ENCODE measurements around the gene KRT3. TPM values are rescaled to one million over a fixed set of nuclear protein-coding genes. Genes with fewer than 3 reads are reported as not detected.

The KRT3 gene
- total RNA-seq, 2 donors from 2014 or later, result not detected

DNA sequence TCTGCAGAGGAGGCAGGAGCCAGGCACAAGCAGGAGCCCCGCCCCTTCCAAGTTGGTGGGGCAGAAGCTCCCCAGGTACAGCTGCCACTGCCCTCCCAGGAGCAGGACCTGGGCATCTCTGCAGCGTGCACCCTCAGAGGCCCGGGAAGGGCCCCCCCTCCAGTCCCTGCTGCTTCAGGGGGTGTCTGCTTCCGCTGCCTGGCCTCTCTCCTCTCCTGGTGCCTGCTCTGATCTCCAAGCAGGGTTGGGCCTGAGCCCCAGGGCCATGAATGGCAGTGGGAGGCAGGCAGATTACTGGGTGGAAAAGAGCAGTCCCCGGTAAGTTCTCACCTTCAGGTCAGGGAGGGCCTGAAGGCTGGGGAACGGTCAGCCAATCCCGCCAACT is 53.7 kb downstream of the KRT3 start:
- H3K4me1 Mint-ChIP-seq, result no peaks in the 10 kb centered on the region
- DNase-seq (no peak), ATAC-seq (no peak)
- no peak overlapping the region for H3K27ac Mint-ChIP-seq
- no peaks in the 10 kb centered on the region for H3K9me3 ChIP-seq (ENCODE audit: control insufficient read depth, low read length, poor library complexity, severe bottlenecking)
- no peak overlapping the region for H3K4me3 Mint-ChIP-seq
- peaks cover 26% of the 10 kb centered on the region for H3K27me3 Mint-ChIP-seq
- no peaks in the 10 kb centered on the region for H3K36me3 Mint-ChIP-seq (ENCODE audit: low read depth)

DNA sequence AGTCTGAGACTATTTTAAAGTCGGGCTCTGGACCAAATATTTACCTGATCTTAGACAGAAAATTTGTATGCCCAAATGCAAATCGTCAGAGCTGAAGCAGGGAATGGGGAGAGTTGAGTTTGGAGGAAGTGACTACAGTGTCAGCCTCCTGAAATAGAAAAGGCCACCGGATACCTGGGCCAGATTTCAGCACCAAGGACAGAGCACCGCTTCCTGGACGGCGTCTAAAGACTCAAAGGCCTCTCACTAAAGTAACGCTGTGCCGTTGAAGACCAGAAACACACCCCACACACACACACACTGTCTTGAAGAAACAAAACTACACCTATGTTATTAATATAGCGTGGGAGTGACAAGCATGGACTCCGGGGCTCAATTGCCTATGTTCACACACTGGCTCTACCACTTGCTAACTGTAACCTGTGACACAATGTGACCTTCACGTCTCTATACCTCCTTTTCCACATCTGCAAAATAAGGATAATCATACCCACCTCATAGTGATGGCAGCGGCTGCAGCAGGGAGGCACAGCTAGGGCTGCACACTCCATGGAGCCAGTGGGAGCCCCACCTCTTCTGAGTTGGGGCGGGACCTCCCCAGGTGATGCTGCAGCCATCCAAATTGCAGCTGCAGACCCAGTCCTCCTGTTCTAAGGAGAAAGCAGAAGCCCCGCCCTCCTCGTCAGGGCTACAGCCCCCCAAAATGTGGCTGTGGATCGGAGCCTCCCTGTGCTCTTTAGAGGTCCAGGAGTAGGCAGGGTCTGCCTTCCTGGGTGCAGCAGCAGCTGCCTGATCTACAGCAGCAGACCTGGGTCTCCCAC is 54.3 kb downstream of the KRT3 start:
- DNase-seq (peak in 1 of 3 donors; percentile 27), ATAC-seq (no peak)
- H3K27ac Mint-ChIP-seq, result no peak overlapping the region
- peaks cover 30% of the 10 kb centered on the region for H3K27me3 Mint-ChIP-seq
- H3K4me3 Mint-ChIP-seq, result no peak overlapping the region
- peaks cover 2% of the 10 kb centered on the region for H3K36me3 Mint-ChIP-seq (ENCODE audit: low read depth)
- H3K4me1 Mint-ChIP-seq, result no peaks in the 10 kb centered on the region
- H3K9me3 ChIP-seq (ENCODE audit: control insufficient read depth, low read length, poor library complexity, severe bottlenecking), result no peaks in the 10 kb centered on the region

DNA sequence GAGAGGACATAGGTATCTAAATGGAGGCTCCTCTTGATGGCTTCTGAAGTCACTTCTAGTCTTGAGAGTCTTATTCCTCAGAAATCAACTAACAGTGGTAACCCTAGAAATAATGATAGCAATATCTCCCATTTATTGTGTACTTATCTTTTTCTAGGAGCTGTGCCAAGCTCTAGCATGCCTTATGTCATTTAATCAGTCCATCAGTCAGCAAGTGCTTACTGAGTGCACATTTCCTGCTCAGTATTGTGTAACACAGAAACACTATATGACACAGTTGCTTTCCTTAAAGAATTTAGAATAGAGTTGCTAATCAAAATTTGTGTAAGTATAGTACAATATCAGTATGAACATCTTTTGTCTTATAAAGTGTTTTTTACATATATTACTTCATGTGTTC is 55.3 kb downstream of the KRT3 start:
- Mint-ChIP-seq H3K36me3 (ENCODE audit: low read depth) (peaks cover 2% of the 10 kb centered on the region), H3K27ac (no peak overlapping the region), H3K4me3 (no peak overlapping the region), H3K27me3 (peaks cover 37% of the 10 kb centered on the region), H3K4me1 (no peaks in the 10 kb centered on the region)
- H3K9me3 ChIP-seq (ENCODE audit: control insufficient read depth, low read length, poor library complexity, severe bottlenecking), result no peaks in the 10 kb centered on the region
- DNase-seq (no peak), ATAC-seq (no peak)

DNA sequence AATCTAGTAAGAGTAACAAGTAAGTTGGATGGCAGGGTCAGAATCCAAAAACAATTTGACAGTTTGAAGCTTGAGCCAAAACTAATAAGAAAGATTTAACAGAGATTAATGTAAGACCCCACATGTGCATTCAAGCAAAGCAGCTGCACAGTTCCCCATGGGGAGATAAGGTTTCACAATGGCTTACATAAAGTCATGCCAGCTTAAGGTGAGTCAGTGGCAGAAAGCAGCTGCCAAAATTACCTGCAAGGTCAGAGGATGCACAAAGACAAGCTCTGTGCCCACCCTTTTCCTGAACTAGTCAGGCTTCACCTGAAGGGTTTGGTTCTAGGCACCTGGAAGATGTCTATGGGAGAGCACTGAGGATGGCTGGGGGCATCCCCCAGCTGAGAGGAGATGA is 56.0 kb downstream of the KRT3 start:
- peaks cover 43% of the 10 kb centered on the region for H3K27me3 Mint-ChIP-seq
- H3K4me1 Mint-ChIP-seq, result no peaks in the 10 kb centered on the region
- H3K36me3 Mint-ChIP-seq (ENCODE audit: low read depth), result peaks cover 2% of the 10 kb centered on the region
- ATAC-seq (no peak), DNase-seq (no peak)
- H3K27ac Mint-ChIP-seq, result no peak overlapping the region
- H3K4me3 Mint-ChIP-seq, result no peak overlapping the region
- no peaks in the 10 kb centered on the region for H3K9me3 ChIP-seq (ENCODE audit: control insufficient read depth, low read length, poor library complexity, severe bottlenecking)

Other genes with a start within 250 kb of the KRT3 start
- gene KRT71, start 243.0 kb downstream of the KRT3 start, total RNA-seq, result not detected
- not detected for gene KRT74, start 222.3 kb downstream of the KRT3 start, total RNA-seq
- gene KRT72, start 194.7 kb downstream of the KRT3 start, total RNA-seq, result 1 to 10 TPM in 1 of 2 donors, under 1 TPM in 1; 0.60 to 1.6 TPM
- gene KRT73, start 177.6 kb downstream of the KRT3 start, total RNA-seq, result 1 to 10 TPM in 1 of 2 donors, under 1 TPM in 1; 0.40 to 1.1 TPM
- gene KRT2, start 143.9 kb downstream of the KRT3 start, total RNA-seq, result not detected
- gene KRT1, start 115.7 kb downstream of the KRT3 start, total RNA-seq, result 1 to 10 TPM in 1 of 2 donors, under 1 TPM in 1; 0.83 to 3.1 TPM
- gene KRT77, start 92.6 kb downstream of the KRT3 start, total RNA-seq, result not detected
- gene KRT76, start 18.8 kb downstream of the KRT3 start, total RNA-seq, result not detected
- gene KRT4, start 18.0 kb upstream of the KRT3 start, total RNA-seq, result not detected
- not detected for gene KRT79, start 38.2 kb upstream of the KRT3 start, total RNA-seq
- not detected for gene KRT78, start 52.9 kb upstream of the KRT3 start, total RNA-seq
- 1 to 10 TPM in 1 of 2 donors, under 1 TPM in 1; 0.67 to 3.2 TPM for gene KRT8, start 109.0 kb upstream of the KRT3 start, total RNA-seq
- 1 to 10 TPM; 1.8 to 3.2 TPM for gene KRT18, start 153.0 kb upstream of the KRT3 start, total RNA-seq
- gene EIF4B, start 210.3 kb upstream of the KRT3 start, total RNA-seq, result 100 to 1,000 TPM; 635 to 667 TPM